SU-DHL-6 (cell line): ENCODE results near the gene CELSR1.

Experiments
- H2AFZ ChIP-seq: fragments of 200-600 bp; sonication (generic); 2 replicates; pipeline ENCODE4 v1.6.1; 2014; ENCODE audit warnings: low read depth, mild to moderate bottlenecking, moderate library complexity, mixed read lengths, antibody characterized with exemption, low read length; ENCODE audit not compliant: severe bottlenecking
- H3F3A ChIP-seq: fragments of 200-600 bp; shearing (Covaris generic); 2 replicates; pipeline ENCODE4 v1.6.0; 2016; ENCODE audit warnings: antibody characterized with exemption, mild to moderate bottlenecking; ENCODE audit not compliant: insufficient read depth
- H3K27ac ChIP-seq: fragments of 200-600 bp; sonication (generic); 2 replicates; pipeline ENCODE4 v1.5.1; 2016; ENCODE audit warnings: low read depth, mild to moderate bottlenecking, low read length, moderate library complexity, mixed read lengths
- H3K27me3 ChIP-seq: fragments of 200-600 bp; sonication (generic), shearing (Covaris generic); 2 replicates; pipeline ENCODE4 v1.6.0; 2014; ENCODE audit warnings: mild to moderate bottlenecking, low read length
- H3K36me3 ChIP-seq: fragments of 200-600 bp; sonication (generic); 2 replicates; pipeline ENCODE4 v1.6.1; 2014; ENCODE audit warnings: mild to moderate bottlenecking, low read length, mixed read lengths
- H3K4me2 ChIP-seq: fragments of 300-600, 200-600 bp; shearing (Covaris generic), sonication (generic); 2 replicates; pipeline ENCODE4 v1.6.0; 2014; ENCODE audit warnings: low read length, low read depth, mild to moderate bottlenecking; ENCODE audit not compliant: poor library complexity, severe bottlenecking
- H3K4me3 ChIP-seq: fragments of 200-600 bp; sonication (generic); 2 replicates; pipeline ENCODE4 v1.5.1; 2014; ENCODE audit warnings: antibody characterized with exemption, low read length, mild to moderate bottlenecking, mixed read lengths; ENCODE audit not compliant: insufficient read depth, poor library complexity, severe bottlenecking
- H3K79me2 ChIP-seq: fragments of 200-600 bp; sonication (generic); 2 replicates; pipeline ENCODE4 v1.6.1; 2014; ENCODE audit warnings: mild to moderate bottlenecking, low read length, moderate library complexity; ENCODE audit not compliant: insufficient read depth
- H3K9ac ChIP-seq: fragments of 200-600 bp; sonication (generic); 2 replicates; pipeline ENCODE4 v1.7.0; 2014; ENCODE audit warnings: mild to moderate bottlenecking, low read length
- H3K9me2 ChIP-seq: fragments of 200-600 bp; sonication (generic); replicated peaks from 2 replicates; pipeline ENCODE4 v1.6.1; 2014; ENCODE audit warnings: low read length; ENCODE audit not compliant: insufficient read depth
- H3K9me3 ChIP-seq: fragments of 200-600 bp; sonication (generic); 2 replicates; pipeline ENCODE4 v1.6.1; 2014; ENCODE audit warnings: low read length, mixed read lengths; ENCODE audit not compliant: insufficient read depth
- H4K20me1 ChIP-seq: fragments of 200-600 bp; sonication (generic); 2 replicates; pipeline ENCODE4 v1.6.1; 2014; ENCODE audit warnings: low read depth, mild to moderate bottlenecking, antibody characterized with exemption, low read length, moderate library complexity, mixed read lengths
- EZH2phosphoT487 ChIP-seq: fragments of 200-600 bp; sonication (generic), shearing (Covaris generic); conservative IDR thresholded peaks from 2 replicates; pipeline ENCODE4 v1.6.1; 2018; ENCODE audit warnings: mild to moderate bottlenecking, antibody characterized with exemption, low read length, moderate library complexity, mixed read lengths
- TF ChIP-seq, protein P1 (sequence below): fragments of 200-600 bp; sonication (generic); IDR thresholded peaks from one replicate; pipeline ENCODE4 v1.5.1; 2017; ENCODE audit warnings: antibody characterized with exemption, mild to moderate bottlenecking, low read length, moderate library complexity; ENCODE audit not compliant: insufficient read depth, poor library complexity, severe bottlenecking

Gene CELSR1

GRCh38 chr22:46369716-46370583 is 167.5 kb downstream of the CELSR1 start:
- H3K4me2 ChIP-seq: no peak overlapping the region
- H3K4me3 ChIP-seq: no peak overlapping the region
- H3K27ac ChIP-seq: no peak overlapping the region
- no peaks in the 10 kb centered on the region for H3K9me2 ChIP-seq
- no peaks in the 10 kb centered on the region for H3K9me3 ChIP-seq
- H3F3A ChIP-seq: no peaks in the 10 kb centered on the region
- no peaks in the 10 kb centered on the region for H3K79me2 ChIP-seq
- H3K36me3 ChIP-seq: no peaks in the 10 kb centered on the region
- no peaks in the 10 kb centered on the region for H3K27me3 ChIP-seq
- H2AFZ ChIP-seq: no peak overlapping the region
- H3K9ac ChIP-seq: no peak overlapping the region
- TF ChIP-seq EZH2phosphoT487: no peak
- TF ChIP-seq, protein P1, sequence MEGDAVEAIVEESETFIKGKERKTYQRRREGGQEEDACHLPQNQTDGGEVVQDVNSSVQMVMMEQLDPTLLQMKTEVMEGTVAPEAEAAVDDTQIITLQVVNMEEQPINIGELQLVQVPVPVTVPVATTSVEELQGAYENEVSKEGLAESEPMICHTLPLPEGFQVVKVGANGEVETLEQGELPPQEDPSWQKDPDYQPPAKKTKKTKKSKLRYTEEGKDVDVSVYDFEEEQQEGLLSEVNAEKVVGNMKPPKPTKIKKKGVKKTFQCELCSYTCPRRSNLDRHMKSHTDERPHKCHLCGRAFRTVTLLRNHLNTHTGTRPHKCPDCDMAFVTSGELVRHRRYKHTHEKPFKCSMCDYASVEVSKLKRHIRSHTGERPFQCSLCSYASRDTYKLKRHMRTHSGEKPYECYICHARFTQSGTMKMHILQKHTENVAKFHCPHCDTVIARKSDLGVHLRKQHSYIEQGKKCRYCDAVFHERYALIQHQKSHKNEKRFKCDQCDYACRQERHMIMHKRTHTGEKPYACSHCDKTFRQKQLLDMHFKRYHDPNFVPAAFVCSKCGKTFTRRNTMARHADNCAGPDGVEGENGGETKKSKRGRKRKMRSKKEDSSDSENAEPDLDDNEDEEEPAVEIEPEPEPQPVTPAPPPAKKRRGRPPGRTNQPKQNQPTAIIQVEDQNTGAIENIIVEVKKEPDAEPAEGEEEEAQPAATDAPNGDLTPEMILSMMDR: no peak
- no peaks in the 10 kb centered on the region for H4K20me1 ChIP-seq

DNA sequence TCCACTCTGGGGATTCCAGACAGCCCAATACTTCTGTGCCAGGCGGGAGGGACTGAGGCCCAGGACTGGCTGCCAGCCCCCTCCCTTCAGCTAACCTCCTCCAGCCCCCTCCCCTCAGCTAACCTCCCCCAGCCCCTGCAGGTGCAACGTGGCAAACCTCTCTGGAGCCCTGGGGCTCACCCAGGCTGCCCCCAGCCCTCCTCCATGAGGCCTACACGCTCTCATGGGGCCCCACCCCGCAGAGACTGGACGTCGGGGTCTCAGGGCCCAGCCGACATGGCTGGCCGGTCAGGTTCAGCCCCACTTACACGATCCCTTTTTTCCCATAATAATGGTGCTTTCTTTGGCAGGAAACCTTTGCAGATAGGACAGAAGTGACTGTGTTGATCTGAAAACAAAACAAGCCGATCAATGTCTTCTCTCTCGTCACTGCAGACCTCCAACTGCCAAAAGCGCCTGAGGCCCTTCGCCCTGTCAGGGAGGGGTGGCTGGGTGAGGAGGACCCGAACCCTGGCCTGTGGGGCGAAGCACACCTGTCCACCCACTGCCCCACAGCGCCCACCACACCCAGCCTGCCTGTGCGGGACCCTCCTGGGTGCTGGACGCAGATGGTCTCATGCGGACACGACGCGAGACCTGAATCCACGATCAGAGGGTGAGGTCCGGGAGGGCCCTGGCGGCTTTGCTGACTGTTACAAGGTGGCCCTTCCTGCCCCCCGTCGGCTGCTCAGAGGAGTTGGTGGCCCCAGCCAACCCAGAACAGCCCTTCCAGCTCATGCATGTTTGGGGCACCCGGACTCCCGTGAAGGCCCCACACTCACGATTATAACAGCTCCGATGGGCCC is 168.3 kb downstream of the CELSR1 start:
- no peaks in the 10 kb centered on the region for H3F3A ChIP-seq
- H3K27me3 ChIP-seq: no peaks in the 10 kb centered on the region
- TF ChIP-seq, protein P1: no peak
- no peak for TF ChIP-seq EZH2phosphoT487
- H3K27ac ChIP-seq: no peak overlapping the region
- no peaks in the 10 kb centered on the region for H4K20me1 ChIP-seq
- H3K4me2 ChIP-seq: no peak overlapping the region
- no peaks in the 10 kb centered on the region for H3K79me2 ChIP-seq
- no peak overlapping the region for H2AFZ ChIP-seq
- H3K9ac ChIP-seq: no peak overlapping the region
- H3K4me3 ChIP-seq: no peak overlapping the region
- no peaks in the 10 kb centered on the region for H3K36me3 ChIP-seq
- H3K9me2 ChIP-seq: no peaks in the 10 kb centered on the region
- H3K9me3 ChIP-seq: no peaks in the 10 kb centered on the region

DNA sequence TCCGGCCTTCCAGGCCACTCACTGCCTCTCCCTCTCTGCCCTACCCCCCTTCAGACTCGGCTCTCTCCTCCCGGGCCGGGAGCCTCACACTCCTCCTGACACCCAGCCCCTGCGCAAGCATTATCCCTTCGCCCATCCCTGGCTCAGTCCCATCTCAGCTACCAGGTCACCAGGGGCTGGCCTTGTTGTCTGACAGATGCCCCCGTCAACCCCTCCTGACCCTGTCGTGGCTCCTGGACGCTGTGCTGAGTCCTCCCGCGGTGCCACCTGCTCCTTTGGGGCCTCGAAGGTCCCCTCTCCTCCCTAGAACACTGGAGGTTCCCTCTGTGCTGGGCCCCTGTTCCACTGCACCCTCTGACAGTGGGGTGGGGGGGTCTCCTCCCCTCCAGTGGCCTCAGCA is 169.0 kb downstream of the CELSR1 start:
- Histone ChIP-seq H2AFZ (no peak overlapping the region), H3K4me2 (no peak overlapping the region), H4K20me1 (no peaks in the 10 kb centered on the region), H3K27ac (no peak overlapping the region), H3K9ac (no peak overlapping the region), H3K79me2 (no peaks in the 10 kb centered on the region), H3K4me3 (no peak overlapping the region), H3K36me3 (no peaks in the 10 kb centered on the region), H3K27me3 (no peaks in the 10 kb centered on the region), H3K9me2 (no peaks in the 10 kb centered on the region), H3K9me3 (no peaks in the 10 kb centered on the region), H3F3A (no peaks in the 10 kb centered on the region)
- TF ChIP-seq, protein P1: no peak
- no peak for TF ChIP-seq EZH2phosphoT487
